ENCODE data around the gene PI4K2A. TPM values are rescaled to one million over a fixed set of nuclear protein-coding genes. Genes with fewer than 3 reads are reported as not detected.

Gene PI4K2A
- total and polyA plus RNA-seq, 2 donors (not counting 3 experiments of a cell fraction or from before 2014, with no cell fraction given) = 20.4 to 24.6 TPM

- Histone ChIP-seq H3K79me2 (ENCODE audit: control insufficient read depth, insufficient read depth, low read length) (no peaks in the 10 kb centered on the region), H3K4me2 (ENCODE audit: insufficient read depth, low read length) (no peak overlapping the region), H3K9ac (replicated peaks; ENCODE audit: extremely low read depth, insufficient read depth, low read length) (no peak overlapping the region), H3K4me1 (ENCODE audit: control insufficient read depth, extremely low read depth, insufficient read depth, low read length) (peaks cover 3% of the 10 kb centered on the region), H3K27ac (ENCODE audit: insufficient read depth, low read depth, low read length) (no peak overlapping the region), H3K36me3 (ENCODE audit: control insufficient read depth in 2 of 2, extremely low read depth in 1 of 2, insufficient read depth in 2 of 2, low read length in 2 of 2) (peaks cover 0 to 21% of the 10 kb centered on the region in 2 experiments), H3K9me3 (replicated peaks; ENCODE audit: control insufficient read depth, insufficient read depth, low read length) (no peaks in the 10 kb centered on the region), H2AFZ (ENCODE audit: low read depth, low read length) (no peak overlapping the region), H3K27me3 (ENCODE audit: control insufficient read depth in 2 of 2, insufficient read depth in 2 of 2, low read length in 2 of 2) (no peaks in the 10 kb centered on the region), H3K4me3 (replicated peaks in 1 of 3; ENCODE audit: insufficient read depth in 1 of 3, low read depth in 1 of 3, low read length in 3 of 3) (no peak overlapping the region), H3K9me1 (replicated peaks; ENCODE audit: control insufficient read depth, extremely low read depth, insufficient read depth, low read length) (no peaks in the 10 kb centered on the region), H4K20me1 (replicated peaks; ENCODE audit: control insufficient read depth, extremely low read depth, insufficient read depth, low read length) (no peaks in the 10 kb centered on the region)
- BruUV-seq (replicated peaks) = no TSS peak
- intact Hi-C loops (cut with micrococcal nuclease) = no loop called here
- no peak for DNase-seq (ENCODE audit: low read depth, low spot score)
- FAIRE-seq = no peak
- ChIA-PET CTCF (interaction anchor here (0.6 to 6.1 kb wide), 5 partner anchors 24 to 56 kb away, joined by 3 to 98 read pairs (median 3); no protein-coding TSS in a partner anchor), POLR2A (no interaction called here)
- dilution Hi-C loops (cut with MboI; ENCODE audit: extremely low pct_ligation_motif_present, low sequenced_read_pairs) = no loop called here
- TF ChIP-seq EZH2 (IDR thresholded peaks at IDR 0.05; ENCODE audit: borderline replicate concordance, low read depth, low read length, severe bottlenecking) (no peak), JUN (IDR thresholded peaks at IDR 0.05; ENCODE audit: borderline replicate concordance, insufficient read depth, insufficient read length, low read depth) (no peak), GATA2 (IDR thresholded peaks at IDR 0.05; ENCODE audit: insufficient read depth, insufficient read length, low read depth, low read length) (no peak), CTCF (IDR thresholded peaks at IDR 0.05; ENCODE audit: extremely low read depth in 1 of 2, insufficient read depth in 1 of 2, low read depth in 1 of 2, low read length in 2 of 2) (no peak), MYC (IDR thresholded peaks at IDR 0.05; ENCODE audit: low read depth, low read length) (no peak), FOS (IDR thresholded peaks at IDR 0.05; ENCODE audit: borderline replicate concordance, insufficient read depth, low read length) (no peak), POLR2A (IDR thresholded peaks at IDR 0.05; ENCODE audit: low read depth, low read length) (no peak)
Observed at GRCh38 chr10:97679594-97679993, 39.1 kb downstream of the PI4K2A start.

Measured in endothelial cell of umbilical vein (primary cell).